ENCODE data around the gene S100P. TPM values are rescaled to one million over a fixed set of nuclear protein-coding genes. Genes with fewer than 3 reads are reported as not detected.
A peak's percentile ranks its signal among the peaks of the same experiment; 100 is the strongest.

Gene S100P
- total RNA-seq, result 1 to 10 TPM in 1 of 4 donors, not detected in 3; 1.2 TPM

GRCh38 chr4:6693231-6694176, at the start of gene S100P:
S100P (plus strand) TSS chr4:6693878; CDS start chr4:6693933, 55 bp downstream.
- H3K27ac ChIP-seq, result no peak within 1 kb of the TSS
- H3K36me3 ChIP-seq, result no peaks in the 10 kb centered on the region
- H3K4me1 ChIP-seq, result peaks cover 0 to 7% of the 10 kb centered on the region in 2 donors
- H3K4me3 ChIP-seq, result no peak within 1 kb of the TSS
- DNase-seq (no peak), ATAC-seq (no peak)
- no peaks in the 10 kb centered on the region for H3K9me3 ChIP-seq
- TF ChIP-seq CTCF (IDR thresholded peaks at IDR 0.05 in 4 of 5, conservative IDR thresholded peaks at IDR 0.05 in 1 of 5) (no peak), POLR2A (IDR thresholded peaks at IDR 0.05) (no peak)
- in situ Hi-C loops (cut with MboI; ENCODE audit: low sequenced_read_pairs in 4 of 4) (no loop called here), intact Hi-C loops (cut with DNase I; ENCODE audit: low total_unique reads) (no loop called here)
- H3K27me3 ChIP-seq, result no peaks in the 10 kb centered on the region

DNA sequence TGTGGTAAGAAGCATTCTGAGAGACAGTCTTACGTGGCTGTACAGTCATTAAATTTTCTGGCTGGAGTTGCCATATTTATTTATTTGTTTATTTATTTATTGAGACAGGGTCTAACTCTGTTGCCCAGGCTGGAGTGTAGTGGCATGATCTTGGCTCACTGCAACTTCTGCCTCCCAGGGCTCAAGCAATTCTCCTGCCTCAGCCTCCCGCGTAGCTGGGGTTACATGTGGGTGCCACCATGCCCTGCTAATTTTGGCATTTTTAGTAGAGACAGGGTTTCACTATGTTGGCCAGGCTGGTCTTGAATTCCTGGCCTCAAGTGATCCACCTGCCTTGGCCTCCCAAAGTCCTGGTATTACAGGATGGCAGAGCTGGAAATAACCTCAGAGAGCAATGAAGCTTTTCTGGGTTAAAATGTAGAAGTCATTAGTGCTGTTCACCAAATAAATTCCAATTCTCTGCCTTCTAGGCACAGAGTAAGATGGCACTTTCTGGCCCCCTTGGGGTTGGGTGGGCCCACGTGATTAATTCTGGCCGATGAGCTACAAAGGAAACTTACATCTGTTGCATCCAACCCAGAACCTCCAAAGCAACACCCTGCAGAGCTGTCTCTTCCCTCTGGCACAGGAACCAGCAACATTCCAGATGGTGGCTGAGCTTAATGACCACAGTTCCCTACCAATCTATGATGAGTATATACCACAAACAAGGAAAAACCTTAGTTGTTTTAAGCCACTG, 48.7 kb upstream of the S100P start:
- Histone ChIP-seq H3K4me1 (peaks cover 27 to 38% of the 10 kb centered on the region in 2 donors), H3K27me3 (no peaks in the 10 kb centered on the region), H3K27ac (peak overlapping the region in 3 of 4 donors; percentile 91 to 98 (median 97)), H3K9me3 (no peaks in the 10 kb centered on the region), H3K4me3 (no peak overlapping the region), H3K36me3 (peaks cover 0 to 17% of the 10 kb centered on the region in 2 donors)
- intact Hi-C loops (cut with DNase I; ENCODE audit: low total_unique reads), result loop anchor here (2.0 to 5.0 kb wide), 3 partner anchors 14 to 137 kb away; partner anchors contain the start of genes KIAA0232 and MAN2B2
- no peak for ATAC-seq
- TF ChIP-seq CTCF (IDR thresholded peaks at IDR 0.05 in 4 of 5, conservative IDR thresholded peaks at IDR 0.05 in 1 of 5) (no peak), POLR2A (IDR thresholded peaks at IDR 0.05) (no peak)
- no peak for DNase-seq
- in situ Hi-C loops (cut with MboI; ENCODE audit: low sequenced_read_pairs in 4 of 4), result no loop called here

DNA sequence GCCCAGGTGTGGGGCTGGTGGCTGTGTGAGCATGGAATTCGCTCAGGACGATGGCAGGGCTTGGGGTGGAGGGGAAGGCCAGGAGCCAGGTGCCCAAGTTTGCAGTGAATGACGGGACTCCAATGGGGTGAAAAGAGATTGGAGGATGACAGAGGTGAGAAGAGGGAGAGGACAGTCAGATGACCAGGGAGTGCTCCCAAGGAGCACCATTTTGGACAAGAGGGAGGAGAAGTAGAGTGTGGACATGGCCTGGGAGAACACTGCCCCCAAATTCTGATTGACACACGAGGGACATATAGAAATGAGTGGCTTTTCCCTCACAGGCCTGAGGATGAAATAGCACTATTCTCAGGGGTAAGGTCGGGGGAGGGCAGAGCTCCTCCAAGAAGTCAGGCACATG, 46.5 kb upstream of the S100P start:
- H3K36me3 ChIP-seq, result peaks cover 0 to 11% of the 10 kb centered on the region in 2 donors
- ATAC-seq (no peak), DNase-seq (no peak)
- no peak overlapping the region for H3K27ac ChIP-seq
- in situ Hi-C loops (cut with MboI; ENCODE audit: low sequenced_read_pairs in 4 of 4) (no loop called here), intact Hi-C loops (cut with DNase I; ENCODE audit: low total_unique reads) (no loop called here)
- H3K9me3 ChIP-seq, result no peaks in the 10 kb centered on the region
- TF ChIP-seq POLR2A (IDR thresholded peaks at IDR 0.05) (no peak), CTCF (IDR thresholded peaks at IDR 0.05 in 4 of 5, conservative IDR thresholded peaks at IDR 0.05 in 1 of 5) (no peak)
- H3K4me3 ChIP-seq, result no peak overlapping the region
- H3K4me1 ChIP-seq, result peaks cover 21 to 32% of the 10 kb centered on the region in 2 donors
- H3K27me3 ChIP-seq, result no peaks in the 10 kb centered on the region

GRCh38 chr4:6647582-6648230, 46.0 kb upstream of the S100P start:
- no peak for ATAC-seq
- peaks cover 0 to 6% of the 10 kb centered on the region in 2 donors for H3K36me3 ChIP-seq
- in situ Hi-C loops (cut with MboI; ENCODE audit: low sequenced_read_pairs in 4 of 4), result no loop called here
- no peaks in the 10 kb centered on the region for H3K9me3 ChIP-seq
- no peak overlapping the region for H3K27ac ChIP-seq
- H3K27me3 ChIP-seq, result no peaks in the 10 kb centered on the region
- H3K4me1 ChIP-seq, result peaks cover 15 to 27% of the 10 kb centered on the region in 2 donors
- TF ChIP-seq POLR2A (IDR thresholded peaks at IDR 0.05) (no peak), CTCF (IDR thresholded peaks at IDR 0.05 in 4 of 5, conservative IDR thresholded peaks at IDR 0.05 in 1 of 5) (no peak)
- DNase-seq, result no peak
- no peak overlapping the region for H3K4me3 ChIP-seq
- intact Hi-C loops (cut with DNase I; ENCODE audit: low total_unique reads), result no loop called here

Data from gastrocnemius medialis (tissue), 4 donors.